ENCODE measurements around the gene NFATC3. TPM values are rescaled to one million over a fixed set of nuclear protein-coding genes. Genes with fewer than 3 reads are reported as not detected.

NFATC3 gene
- total RNA-seq, 1 experiment from 2014 or later = 33.0 TPM

DNA sequence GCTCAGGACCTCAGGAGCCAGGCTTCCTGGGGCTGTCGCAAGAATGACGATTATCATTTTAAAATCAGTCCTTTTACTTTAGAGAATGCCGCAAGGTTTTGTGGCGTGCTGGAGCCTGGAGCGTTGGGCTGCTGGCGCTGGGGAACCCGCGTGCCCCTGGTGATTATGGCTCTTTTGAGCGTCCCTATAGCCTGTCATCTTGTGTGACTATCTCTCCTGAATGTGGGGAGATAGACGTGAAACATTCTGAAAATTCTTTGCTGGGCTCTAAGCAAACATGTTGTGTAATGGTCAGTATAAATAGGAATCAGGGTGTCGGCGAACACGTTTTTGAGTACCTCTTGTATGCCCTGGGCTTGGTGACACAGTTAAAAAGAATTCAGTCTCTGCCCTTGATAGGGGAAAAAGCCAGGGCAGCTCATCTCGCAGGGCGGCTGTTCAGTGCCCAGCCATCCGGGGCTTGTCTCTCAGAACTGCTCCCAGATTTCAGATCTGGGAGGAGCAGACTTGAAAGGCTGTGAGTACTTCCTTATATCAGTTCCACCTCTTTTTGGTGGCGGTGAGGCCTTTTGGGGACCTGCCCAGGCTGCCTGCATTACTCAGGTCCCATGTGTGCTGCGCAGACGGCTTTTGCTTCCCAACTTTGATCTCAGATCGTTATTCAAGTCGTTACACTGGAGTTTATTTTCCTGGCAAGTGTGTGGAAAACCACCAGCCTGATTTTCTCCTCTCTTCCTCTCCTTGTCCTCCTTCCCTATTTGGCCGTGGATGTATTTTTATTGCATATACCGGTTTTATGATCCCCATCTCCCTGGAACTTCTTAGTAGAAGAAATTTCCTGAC, 180.1 kb downstream of the NFATC3 start:
- H2AFZ ChIP-seq (ENCODE audit: low read length) = no peak overlapping the region
- H2BK20ac ChIP-seq (ENCODE audit: low read depth, low read length, poor library complexity, severe bottlenecking) = no peak overlapping the region
- H3K23ac ChIP-seq (ENCODE audit: insufficient read length, low read depth, low read length) = no peak overlapping the region
- H2BK12ac ChIP-seq (ENCODE audit: insufficient read length, low read depth, low read length) = no peak overlapping the region
- Mint-ChIP-seq H3K4me3 (peak overlapping the region; percentile 87 to 99), H3K36me3 (ENCODE audit: insufficient read depth in 1 of 3, low read depth in 3 of 3) (peaks cover 0 to 2% (median 0%) of the 10 kb centered on the region in 3 experiments; a peak in 3 of 7 replicates), H3K9me3 (no peaks in the 10 kb centered on the region), H3K27me3 (ENCODE audit: low read depth) (peaks cover 12% of the 10 kb centered on the region), H3K27ac (peak overlapping the region in 2 of 3 experiments; percentile 37 to 73; a peak in 4 of 7 replicates), H3K4me1 (peaks cover 26 to 31% of the 10 kb centered on the region in 2 experiments)
- peaks cover 8% of the 10 kb centered on the region for H3K23me2 ChIP-seq (ENCODE audit: insufficient read length, low read depth, low read length, poor library complexity, severe bottlenecking)
- H3K27me3 ChIP-seq (ENCODE audit: insufficient read depth, low read length) = no peaks in the 10 kb centered on the region
- peaks cover 1% of the 10 kb centered on the region; the same call in 1 of the 2 replicates for H3K79me2 ChIP-seq (ENCODE audit: insufficient read depth, low read length)
- no CpG with 5 or more reads among the region's 23 CpGs for WGBS (ENCODE audit: extremely low coverage, insufficient read length, low lambda C conversion rate)
- no peak overlapping the region for H3K56ac ChIP-seq (ENCODE audit: insufficient read length, low read depth, low read length)
- peak overlapping the region; percentile 84 for H3K4me2 ChIP-seq (ENCODE audit: insufficient read depth, insufficient read length, low read length)
- H2AK5ac ChIP-seq (ENCODE audit: insufficient read length, low read length) = no peak overlapping the region
- H3T11ph ChIP-seq (ENCODE audit: low read length) = no peak overlapping the region
- no peak overlapping the region for H4K91ac ChIP-seq (ENCODE audit: insufficient read length, low read depth, low read length)
- TF ChIP-seq, protein P1, sequence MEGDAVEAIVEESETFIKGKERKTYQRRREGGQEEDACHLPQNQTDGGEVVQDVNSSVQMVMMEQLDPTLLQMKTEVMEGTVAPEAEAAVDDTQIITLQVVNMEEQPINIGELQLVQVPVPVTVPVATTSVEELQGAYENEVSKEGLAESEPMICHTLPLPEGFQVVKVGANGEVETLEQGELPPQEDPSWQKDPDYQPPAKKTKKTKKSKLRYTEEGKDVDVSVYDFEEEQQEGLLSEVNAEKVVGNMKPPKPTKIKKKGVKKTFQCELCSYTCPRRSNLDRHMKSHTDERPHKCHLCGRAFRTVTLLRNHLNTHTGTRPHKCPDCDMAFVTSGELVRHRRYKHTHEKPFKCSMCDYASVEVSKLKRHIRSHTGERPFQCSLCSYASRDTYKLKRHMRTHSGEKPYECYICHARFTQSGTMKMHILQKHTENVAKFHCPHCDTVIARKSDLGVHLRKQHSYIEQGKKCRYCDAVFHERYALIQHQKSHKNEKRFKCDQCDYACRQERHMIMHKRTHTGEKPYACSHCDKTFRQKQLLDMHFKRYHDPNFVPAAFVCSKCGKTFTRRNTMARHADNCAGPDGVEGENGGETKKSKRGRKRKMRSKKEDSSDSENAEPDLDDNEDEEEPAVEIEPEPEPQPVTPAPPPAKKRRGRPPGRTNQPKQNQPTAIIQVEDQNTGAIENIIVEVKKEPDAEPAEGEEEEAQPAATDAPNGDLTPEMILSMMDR (conservative IDR thresholded peaks at IDR 0.05) = no peak
- DNase-seq = no peak
- H4K20me1 ChIP-seq (ENCODE audit: control insufficient read depth, insufficient read depth, insufficient read length) = no peaks in the 10 kb centered on the region
- no peak overlapping the region for H3K4ac ChIP-seq (ENCODE audit: low read depth, low read length)
- no peak overlapping the region for H3K14ac ChIP-seq (ENCODE audit: insufficient read depth, low read length)
- no peaks in the 10 kb centered on the region for H3K79me1 ChIP-seq (ENCODE audit: insufficient read depth, low read depth, low read length, poor library complexity, severe bottlenecking)
- H2BK5ac ChIP-seq (ENCODE audit: insufficient read length, low read length) = no peak overlapping the region
- H2BK120ac ChIP-seq (ENCODE audit: low read depth, low read length, poor library complexity, severe bottlenecking) = no peak overlapping the region
- no peak overlapping the region for H2BK15ac ChIP-seq (ENCODE audit: low read depth, low read length)
- H3K4me1 ChIP-seq (ENCODE audit: insufficient read depth, low read length) = peaks cover 6% of the 10 kb centered on the region; the same call in 1 of the 2 replicates
- H3K18ac ChIP-seq (ENCODE audit: insufficient read length, low read depth, low read length) = no peak overlapping the region
- no peak overlapping the region for H3K27ac ChIP-seq (ENCODE audit: insufficient read length, low read depth, low read length)
- H3K9ac ChIP-seq (ENCODE audit: extremely low read depth, insufficient read length, low read length) = peak overlapping the region; percentile 41
- no peak overlapping the region for H4K5ac ChIP-seq (ENCODE audit: insufficient read length, low read depth, low read length)
- H4K8ac ChIP-seq (replicated peaks; ENCODE audit: insufficient read length, low read depth, low read length) = no peak overlapping the region
- H3K9me3 ChIP-seq (ENCODE audit: control insufficient read depth, low read depth, low read length) = no peaks in the 10 kb centered on the region
